GM20000 (cell line): ENCODE results near the gene ETFB.

Experiments used
- DNase-seq: peaks from one replicate; pipeline ENCODE4 v3.0.0; 2012; ENCODE audit warnings: low spot score
- CTCF ChIP-seq: IDR thresholded peaks from 2 replicates; pipeline ENCODE4 v1.5.1; 2012; ENCODE audit warnings: mild to moderate bottlenecking, control low read depth; ENCODE audit errors: extremely low read depth, missing control alignments

Gene ETFB

GRCh38 chr19:51371186-51371690 is 5.0 kb upstream of the ETFB start:
- no peak for DNase-seq
- no peak for TF ChIP-seq CTCF

GRCh38 chr19:51370230-51370629 is 4.0 kb upstream of the ETFB start:
- TF ChIP-seq CTCF = no peak
- no peak for DNase-seq

GRCh38 chr19:51368366-51369282 is 2.4 kb upstream of the ETFB start, which contains the start of gene CLDND2:
Gene CLDND2 (minus strand): TSS chr19:51369003. CDS start chr19:51368577, 426 bp downstream.
- no peak for DNase-seq
- TF ChIP-seq CTCF = no peak

- no peak for TF ChIP-seq CTCF
- peak; percentile 98 for DNase-seq
Measured at GRCh38 chr19:51367565-51368365, 1.6 kb upstream of the ETFB start.

GRCh38 chr19:51367255-51367564 is 1.0 kb upstream of the ETFB start:
- no peak for DNase-seq
- TF ChIP-seq CTCF = no peak

GRCh38 chr19:51366389-51367254 is 434 bp upstream of the ETFB start:
- TF ChIP-seq CTCF = no peak
- peak; percentile 95 for DNase-seq
